ENCODE results near the gene IL1RAPL2.
"Not testable (repeated sequence)": the region's sequence is repeated elsewhere in the genome, so short reads cannot be mapped to it uniquely, and the experiment has no call there.

The IL1RAPL2 gene

GRCh38 chrX:105168577-105168976 is 602.6 kb downstream of the IL1RAPL2 start:
- no peak for DNase-seq (ENCODE audit: low read depth)

- peak; percentile 12 for DNase-seq (ENCODE audit: low read depth)
Measured at GRCh38 chrX:105173071-105173470, 607.1 kb downstream of the IL1RAPL2 start.

GRCh38 chrX:105179644-105180043 is 613.6 kb downstream of the IL1RAPL2 start:
- DNase-seq (ENCODE audit: low read depth): no peak

- no peak for DNase-seq (ENCODE audit: low read depth)
Measured at GRCh38 chrX:105189093-105189492, 623.1 kb downstream of the IL1RAPL2 start.

GRCh38 chrX:105190252-105190853 is 624.4 kb downstream of the IL1RAPL2 start:
- DNase-seq (ENCODE audit: low read depth): peak; percentile 15

GRCh38 chrX:105191878-105192277 is 625.9 kb downstream of the IL1RAPL2 start:
- peak; percentile 5 for DNase-seq (ENCODE audit: low read depth)

- no peak for DNase-seq (ENCODE audit: low read depth)
Measured at GRCh38 chrX:105209406-105209805, 643.4 kb downstream of the IL1RAPL2 start.

GRCh38 chrX:105210258-105210657 is 644.3 kb downstream of the IL1RAPL2 start:
- no peak for DNase-seq (ENCODE audit: low read depth)

GRCh38 chrX:105211066-105211575 is 645.1 kb downstream of the IL1RAPL2 start:
- peak; percentile 65 for DNase-seq (ENCODE audit: low read depth)

GRCh38 chrX:105219454-105220401 is 653.7 kb downstream of the IL1RAPL2 start:
- no peak for DNase-seq (ENCODE audit: low read depth)

- no peak for DNase-seq (ENCODE audit: low read depth)
Measured at GRCh38 chrX:105220636-105221035, 654.6 kb downstream of the IL1RAPL2 start, which contains the start of gene TEX13A. Gene TEX13A (minus strand): TSS chrX:105220694. CDS start chrX:105220397, 297 bp downstream.

- peak; percentile 2 for DNase-seq (ENCODE audit: low read depth)
Measured at GRCh38 chrX:105221374-105221773, 655.4 kb downstream of the IL1RAPL2 start.

GRCh38 chrX:105226499-105226898 is 660.5 kb downstream of the IL1RAPL2 start:
- no peak for DNase-seq (ENCODE audit: low read depth)

- DNase-seq (ENCODE audit: low read depth): peak; percentile 15
Measured at GRCh38 chrX:105228602-105229001, 662.6 kb downstream of the IL1RAPL2 start.

- DNase-seq (ENCODE audit: low read depth): no peak
Measured at GRCh38 chrX:105229146-105229545, 663.1 kb downstream of the IL1RAPL2 start.

GRCh38 chrX:105237407-105237806 is 671.4 kb downstream of the IL1RAPL2 start:
- not testable (repeated sequence) for DNase-seq (ENCODE audit: low read depth)

- DNase-seq (ENCODE audit: low read depth): peak; percentile 1
Measured at GRCh38 chrX:105241056-105241455, 675.1 kb downstream of the IL1RAPL2 start.

- DNase-seq (ENCODE audit: low read depth): no peak
Measured at GRCh38 chrX:105260291-105261043, 694.5 kb downstream of the IL1RAPL2 start.

- no peak for DNase-seq (ENCODE audit: low read depth)
Measured at GRCh38 chrX:105263171-105263570, 697.2 kb downstream of the IL1RAPL2 start.

GRCh38 chrX:105263801-105264200 is 697.8 kb downstream of the IL1RAPL2 start:
- no peak for DNase-seq (ENCODE audit: low read depth)

GRCh38 chrX:105265093-105265492 is 699.1 kb downstream of the IL1RAPL2 start:
- DNase-seq (ENCODE audit: low read depth): no peak

GRCh38 chrX:105266456-105266855 is 700.5 kb downstream of the IL1RAPL2 start:
- no peak for DNase-seq (ENCODE audit: low read depth)
